Measurements from ENCODE around the gene BRWD1.

The BRWD1 gene

DNA sequence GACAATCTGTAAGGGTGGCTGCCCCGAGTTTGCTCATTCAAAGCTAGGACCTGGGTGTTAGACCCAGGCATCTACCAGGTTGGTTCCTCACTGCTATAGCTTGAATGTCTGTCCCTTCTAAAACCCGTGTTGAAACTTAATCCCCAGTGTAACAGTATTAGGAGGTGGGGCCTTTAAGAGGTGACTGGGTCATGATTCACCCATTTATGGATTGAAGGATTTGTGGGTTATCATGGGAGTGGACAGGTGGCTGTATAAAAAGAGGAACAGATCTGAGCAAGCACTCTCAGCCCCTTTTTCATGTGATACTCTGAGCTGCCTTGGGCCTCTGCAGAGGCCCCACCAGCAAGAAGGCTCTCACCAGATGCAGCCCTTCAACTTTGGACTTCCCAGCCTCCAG, 159.6 kb downstream of the BRWD1 start:
- Histone ChIP-seq H3K4me2 (no peak overlapping the region), H2AFZ (ENCODE audit: low read depth) (no peak overlapping the region), H3K4me1 (ENCODE audit: low read depth, poor library complexity, severe bottlenecking) (no peaks in the 10 kb centered on the region), H3K4me3 (IDR thresholded peaks at IDR 0.05; ENCODE audit: insufficient read depth, low read depth, low read length) (no peak overlapping the region), H3K36me3 (ENCODE audit: insufficient read depth) (no peaks in the 10 kb centered on the region), H3K27me3 (ENCODE audit: insufficient read depth, low read depth) (no peaks in the 10 kb centered on the region), H4K20me1 (ENCODE audit: insufficient read depth) (no peaks in the 10 kb centered on the region), H3K9ac (no peak overlapping the region), H3K27ac (no peak overlapping the region), H3K79me2 (ENCODE audit: insufficient read depth, low read depth) (no peaks in the 10 kb centered on the region)
- TF ChIP-seq, protein P1, sequence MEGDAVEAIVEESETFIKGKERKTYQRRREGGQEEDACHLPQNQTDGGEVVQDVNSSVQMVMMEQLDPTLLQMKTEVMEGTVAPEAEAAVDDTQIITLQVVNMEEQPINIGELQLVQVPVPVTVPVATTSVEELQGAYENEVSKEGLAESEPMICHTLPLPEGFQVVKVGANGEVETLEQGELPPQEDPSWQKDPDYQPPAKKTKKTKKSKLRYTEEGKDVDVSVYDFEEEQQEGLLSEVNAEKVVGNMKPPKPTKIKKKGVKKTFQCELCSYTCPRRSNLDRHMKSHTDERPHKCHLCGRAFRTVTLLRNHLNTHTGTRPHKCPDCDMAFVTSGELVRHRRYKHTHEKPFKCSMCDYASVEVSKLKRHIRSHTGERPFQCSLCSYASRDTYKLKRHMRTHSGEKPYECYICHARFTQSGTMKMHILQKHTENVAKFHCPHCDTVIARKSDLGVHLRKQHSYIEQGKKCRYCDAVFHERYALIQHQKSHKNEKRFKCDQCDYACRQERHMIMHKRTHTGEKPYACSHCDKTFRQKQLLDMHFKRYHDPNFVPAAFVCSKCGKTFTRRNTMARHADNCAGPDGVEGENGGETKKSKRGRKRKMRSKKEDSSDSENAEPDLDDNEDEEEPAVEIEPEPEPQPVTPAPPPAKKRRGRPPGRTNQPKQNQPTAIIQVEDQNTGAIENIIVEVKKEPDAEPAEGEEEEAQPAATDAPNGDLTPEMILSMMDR (conservative IDR thresholded peaks at IDR 0.05; ENCODE audit: low read depth, low read length): no peak

DNA sequence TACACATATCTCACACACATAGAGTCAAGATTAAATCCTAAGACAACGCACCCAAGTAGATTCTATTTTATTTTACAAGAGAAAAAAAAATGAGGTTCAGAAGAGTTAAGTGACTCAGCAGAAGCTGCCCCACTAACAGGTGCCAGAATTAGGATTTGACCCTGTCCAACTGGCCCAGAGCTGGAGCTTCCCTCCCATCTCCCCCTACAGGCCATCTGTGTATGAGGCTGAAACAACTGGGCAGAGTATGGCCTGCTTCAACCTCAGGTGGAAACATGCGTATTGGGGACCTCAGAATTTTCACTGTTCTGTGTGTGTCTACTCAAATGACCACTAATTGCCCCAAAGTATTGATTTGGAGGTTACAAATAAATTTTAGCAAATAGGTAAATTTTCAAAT, 160.1 kb downstream of the BRWD1 start:
- Histone ChIP-seq H3K4me1 (ENCODE audit: low read depth, poor library complexity, severe bottlenecking) (no peaks in the 10 kb centered on the region), H3K79me2 (ENCODE audit: insufficient read depth, low read depth) (no peaks in the 10 kb centered on the region), H2AFZ (ENCODE audit: low read depth) (no peak overlapping the region), H3K36me3 (ENCODE audit: insufficient read depth) (no peaks in the 10 kb centered on the region), H4K20me1 (ENCODE audit: insufficient read depth) (no peaks in the 10 kb centered on the region), H3K27me3 (ENCODE audit: insufficient read depth, low read depth) (no peaks in the 10 kb centered on the region), H3K27ac (no peak overlapping the region), H3K4me2 (no peak overlapping the region), H3K9ac (no peak overlapping the region), H3K4me3 (IDR thresholded peaks at IDR 0.05; ENCODE audit: insufficient read depth, low read depth, low read length) (no peak overlapping the region)
- TF ChIP-seq, protein P1 (conservative IDR thresholded peaks at IDR 0.05; ENCODE audit: low read depth, low read length): peak; percentile 58

DNA sequence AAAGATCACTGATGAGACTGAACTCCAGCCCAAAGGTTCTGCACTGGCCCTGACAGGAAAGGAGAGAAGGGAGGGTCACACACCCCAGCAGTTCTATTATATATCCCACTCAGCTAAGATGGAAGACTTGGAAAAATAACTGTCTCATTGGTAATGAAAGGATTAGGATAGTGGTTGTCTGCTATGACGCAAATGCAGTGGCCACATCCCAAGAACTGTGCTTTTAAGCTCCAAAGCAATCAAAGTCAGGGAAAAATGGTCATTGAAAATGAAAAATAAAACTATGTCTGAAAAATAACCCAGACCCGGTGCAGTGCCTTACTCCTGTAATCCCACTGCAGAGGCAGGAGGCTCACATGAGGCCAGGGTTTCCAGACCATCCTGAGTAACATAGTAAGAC, 161.2 kb downstream of the BRWD1 start:
- Histone ChIP-seq H3K4me1 (ENCODE audit: low read depth, poor library complexity, severe bottlenecking) (no peaks in the 10 kb centered on the region), H3K36me3 (ENCODE audit: insufficient read depth) (no peaks in the 10 kb centered on the region), H3K27ac (no peak overlapping the region), H4K20me1 (ENCODE audit: insufficient read depth) (no peaks in the 10 kb centered on the region), H3K27me3 (ENCODE audit: insufficient read depth, low read depth) (no peaks in the 10 kb centered on the region), H3K79me2 (ENCODE audit: insufficient read depth, low read depth) (no peaks in the 10 kb centered on the region), H3K4me2 (no peak overlapping the region), H2AFZ (ENCODE audit: low read depth) (no peak overlapping the region), H3K4me3 (IDR thresholded peaks at IDR 0.05; ENCODE audit: insufficient read depth, low read depth, low read length) (no peak overlapping the region), H3K9ac (no peak overlapping the region)
- TF ChIP-seq, protein P1 (conservative IDR thresholded peaks at IDR 0.05; ENCODE audit: low read depth, low read length): no peak

DNA sequence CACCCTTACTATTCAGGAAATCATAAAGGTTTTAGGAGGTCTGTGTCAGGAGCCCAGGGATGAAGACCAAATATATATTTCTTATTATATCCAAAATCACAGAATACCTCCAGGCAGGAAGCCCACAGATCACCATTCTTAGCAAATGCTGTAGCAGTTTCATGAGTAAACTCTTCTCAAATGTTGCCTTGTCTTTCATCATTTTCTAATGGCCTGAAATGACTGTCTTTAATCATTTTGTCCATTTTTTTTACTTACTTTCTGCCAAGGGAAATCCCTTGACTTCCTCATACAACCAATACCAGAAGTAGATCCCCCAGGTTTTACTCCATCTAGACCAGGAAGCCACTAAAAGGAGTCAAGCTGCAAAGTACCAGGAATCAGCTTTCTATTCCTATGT, 162.6 kb downstream of the BRWD1 start:
- Histone ChIP-seq H3K36me3 (ENCODE audit: insufficient read depth) (no peaks in the 10 kb centered on the region), H4K20me1 (ENCODE audit: insufficient read depth) (no peaks in the 10 kb centered on the region), H3K9ac (no peak overlapping the region), H3K4me3 (IDR thresholded peaks at IDR 0.05; ENCODE audit: insufficient read depth, low read depth, low read length) (no peak overlapping the region), H3K4me2 (no peak overlapping the region), H3K4me1 (ENCODE audit: low read depth, poor library complexity, severe bottlenecking) (no peaks in the 10 kb centered on the region), H3K27me3 (ENCODE audit: insufficient read depth, low read depth) (no peaks in the 10 kb centered on the region), H3K27ac (no peak overlapping the region), H2AFZ (ENCODE audit: low read depth) (no peak overlapping the region), H3K79me2 (ENCODE audit: insufficient read depth, low read depth) (no peaks in the 10 kb centered on the region)
- TF ChIP-seq, protein P1 (conservative IDR thresholded peaks at IDR 0.05; ENCODE audit: low read depth, low read length): no peak

Data from KMS-11 (cell line).